Measurements from ENCODE around the gene COL16A1. TPM values are rescaled to one million over a fixed set of nuclear protein-coding genes. Genes with fewer than 3 reads are reported as not detected.

The COL16A1 gene
- polyA plus RNA-seq, 3 donors: 26.6 to 35.9 (median 30.8) TPM

DNA sequence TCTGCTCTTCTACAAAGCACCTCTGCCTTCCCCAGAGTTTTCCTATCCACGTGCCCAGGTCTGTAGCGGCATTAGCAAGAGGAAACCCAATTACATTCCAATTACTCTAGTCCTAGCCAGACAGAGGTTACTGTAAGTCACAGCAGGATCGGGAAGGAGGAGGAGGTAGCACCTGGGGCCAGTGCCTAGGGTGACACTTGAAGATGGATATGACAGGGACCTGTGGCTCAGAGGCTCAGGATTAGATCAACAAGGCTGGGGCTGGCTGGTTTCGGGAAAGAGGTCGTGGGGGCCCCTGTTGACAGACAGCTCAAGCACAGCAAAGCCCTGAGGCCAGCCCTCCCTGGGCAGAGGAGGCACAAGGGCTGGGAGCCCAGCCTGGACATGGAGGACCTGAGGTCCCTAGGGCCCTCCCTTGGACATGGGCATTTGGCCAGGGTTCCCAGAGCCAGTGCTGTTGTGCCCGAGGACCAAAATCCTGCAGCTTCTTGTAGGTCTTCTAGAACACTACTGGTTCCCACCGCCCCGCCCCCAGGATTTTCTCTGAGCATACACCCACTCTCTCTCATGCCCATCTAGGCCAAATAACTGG is 89.3 kb downstream of the COL16A1 start:
- no peak for DNase-seq (ENCODE audit: low read depth in 3 of 3, low spot score in 2 of 3)

DNA sequence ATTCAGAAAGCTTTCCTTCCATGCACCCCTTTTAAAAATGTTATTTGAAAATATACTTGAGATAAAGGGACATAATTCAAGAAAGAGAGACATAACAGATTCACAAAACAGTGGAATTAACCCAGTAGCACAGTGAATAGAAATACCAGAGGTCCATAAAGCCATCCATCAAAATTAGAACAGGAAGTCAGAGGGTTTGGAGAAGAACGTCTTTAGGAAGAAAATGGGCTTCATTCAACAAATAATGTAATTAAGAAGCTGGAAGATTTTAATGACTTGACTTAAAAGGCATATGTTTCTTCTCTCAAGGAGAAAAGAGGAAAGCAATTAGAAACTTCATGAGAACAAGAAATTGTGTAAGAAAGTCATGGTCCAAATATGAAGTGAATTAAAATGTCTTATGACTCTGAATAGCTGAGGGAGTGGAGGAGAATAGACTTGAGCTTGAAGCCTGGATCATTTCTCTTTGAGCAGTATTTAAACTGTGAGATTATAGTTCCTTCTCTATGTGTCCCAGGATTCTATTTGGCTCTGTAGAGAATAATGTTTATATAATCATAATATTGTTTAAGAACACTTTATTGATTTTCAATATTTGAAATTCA is 94.2 kb downstream of the COL16A1 start:
- DNase-seq (ENCODE audit: low read depth in 3 of 3, low spot score in 2 of 3): peak in 2 of 3 donors; percentile 34 to 40

DNA sequence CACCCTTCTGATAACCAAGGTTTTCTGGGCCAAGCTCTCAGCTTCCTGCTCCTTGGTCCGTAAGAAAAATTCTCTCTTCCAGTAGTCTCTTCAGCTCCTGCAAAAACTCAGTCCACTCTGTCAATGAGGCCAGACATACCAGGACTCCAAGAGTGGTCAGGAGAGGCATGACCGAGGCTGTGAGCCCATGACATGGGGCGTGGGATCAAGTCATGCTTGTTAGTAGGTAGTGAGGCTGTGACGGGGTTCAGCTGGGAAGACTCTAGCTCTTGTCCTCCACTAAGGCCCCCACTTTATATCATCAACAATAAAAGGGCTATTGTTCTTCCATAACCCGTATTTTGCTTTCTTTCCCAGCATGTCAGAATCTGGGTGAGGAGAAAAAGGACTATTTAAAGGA is 96.5 kb downstream of the COL16A1 start:
- no peak for DNase-seq (ENCODE audit: low read depth in 3 of 3, low spot score in 2 of 3)

DNA sequence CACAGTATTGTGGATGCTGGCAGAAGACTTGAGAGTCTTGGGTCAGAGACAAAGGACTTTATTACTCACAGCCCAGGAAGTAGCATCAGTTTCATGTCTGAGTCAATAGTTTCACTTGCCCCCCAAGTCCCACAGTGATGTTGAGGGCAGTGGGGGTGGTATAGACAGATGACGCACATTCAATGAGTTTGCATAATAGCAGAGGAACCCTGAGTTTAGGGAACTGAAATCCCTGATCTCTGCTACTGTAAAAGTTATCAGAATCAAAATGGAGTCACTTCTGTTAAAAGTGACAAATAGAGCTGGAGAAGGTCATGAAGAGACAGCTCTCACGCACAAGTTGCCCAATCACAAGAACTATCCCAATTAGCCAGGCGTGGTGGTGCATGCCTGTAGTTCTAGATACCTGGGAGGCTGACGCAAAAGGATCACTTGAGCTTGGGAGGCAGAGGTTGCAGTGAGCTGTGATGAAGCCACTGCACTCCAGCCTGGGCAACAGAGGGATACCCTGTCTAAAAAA is 97.8 kb downstream of the COL16A1 start:
- DNase-seq (ENCODE audit: low read depth in 3 of 3, low spot score in 2 of 3): no peak

Other genes with a start within 250 kb of the COL16A1 start
- gene TINAGL1, start 127.5 kb downstream of the COL16A1 start, polyA plus RNA-seq (ENCODE audit: insufficient read length in 3 of 3): 10 to 100 TPM; 34.3 to 46.8 (median 39.5) TPM
- under 1 TPM; 0.17 to 0.38 (median 0.18) TPM for gene HCRTR1, start 86.3 kb downstream of the COL16A1 start, polyA plus RNA-seq (ENCODE audit: insufficient read length in 3 of 3)
- gene PEF1, start 59.1 kb downstream of the COL16A1 start, polyA plus RNA-seq (ENCODE audit: insufficient read length in 3 of 3): 10 to 100 TPM; 77.6 to 82.8 (median 79.4) TPM
- gene ADGRB2, start 60.3 kb upstream of the COL16A1 start, polyA plus RNA-seq (ENCODE audit: insufficient read length in 3 of 3): 10 to 100 TPM in 2 of 3 donors, 1 to 10 TPM in 1; 8.6 to 10.6 (median 10.1) TPM
- gene SPOCD1, start 112.0 kb upstream of the COL16A1 start, polyA plus RNA-seq (ENCODE audit: insufficient read length in 3 of 3): under 1 TPM; 0.04 to 0.45 (median 0.31) TPM
- 100 to 1,000 TPM; 248 to 273 (median 269) TPM for gene PTP4A2, start 234.4 kb upstream of the COL16A1 start, polyA plus RNA-seq (ENCODE audit: insufficient read length in 3 of 3)

Data from right renal cortex interstitium (tissue), 3 donors.